ENCODE measurements around the gene POU3F4.

POU3F4 gene

GRCh38 chrX:83508006-83508405 is at the start of gene POU3F4:
TSS of gene POU3F4 (plus strand) at chrX:83508290. CDS start at chrX:83508325, 35 bp downstream.
- no peak for DNase-seq (ENCODE audit: extremely low read depth in 1 of 2, low read depth in 1 of 2)

GRCh38 chrX:83469551-83469950 is 38.5 kb upstream of the POU3F4 start:
- no peak for DNase-seq (ENCODE audit: extremely low read depth in 1 of 2, low read depth in 1 of 2)

GRCh38 chrX:83495898-83496297 is 12.2 kb upstream of the POU3F4 start:
- DNase-seq (ENCODE audit: extremely low read depth in 1 of 2, low read depth in 1 of 2): no peak

- DNase-seq (ENCODE audit: extremely low read depth in 1 of 2, low read depth in 1 of 2): no peak
Observed at GRCh38 chrX:83501003-83501402, 7.1 kb upstream of the POU3F4 start.

GRCh38 chrX:83501530-83501929 is 6.6 kb upstream of the POU3F4 start:
- DNase-seq (ENCODE audit: extremely low read depth in 1 of 2, low read depth in 1 of 2): no peak

GRCh38 chrX:83504721-83505479 is 3.2 kb upstream of the POU3F4 start:
- no peak for DNase-seq (ENCODE audit: extremely low read depth in 1 of 2, low read depth in 1 of 2)

GRCh38 chrX:83508526-83509253 is 600 bp downstream of the POU3F4 start:
- no peak for DNase-seq (ENCODE audit: extremely low read depth in 1 of 2, low read depth in 1 of 2)

- no peak for DNase-seq (ENCODE audit: extremely low read depth in 1 of 2, low read depth in 1 of 2)
Observed at GRCh38 chrX:83509254-83509801, 1.2 kb downstream of the POU3F4 start.

- DNase-seq (ENCODE audit: extremely low read depth in 1 of 2, low read depth in 1 of 2): no peak
Observed at GRCh38 chrX:83510510-83511062, 2.5 kb downstream of the POU3F4 start.

GRCh38 chrX:83511208-83511607 is 3.1 kb downstream of the POU3F4 start:
- no peak for DNase-seq (ENCODE audit: extremely low read depth in 1 of 2, low read depth in 1 of 2)

GRCh38 chrX:83512111-83512510 is 4.0 kb downstream of the POU3F4 start:
- DNase-seq (ENCODE audit: extremely low read depth in 1 of 2, low read depth in 1 of 2): no peak

GRCh38 chrX:83516597-83516996 is 8.5 kb downstream of the POU3F4 start:
- DNase-seq (ENCODE audit: extremely low read depth in 1 of 2, low read depth in 1 of 2): no peak

- DNase-seq (ENCODE audit: extremely low read depth in 1 of 2, low read depth in 1 of 2): no peak
Observed at GRCh38 chrX:83521905-83522304, 13.8 kb downstream of the POU3F4 start.

- DNase-seq (ENCODE audit: extremely low read depth in 1 of 2, low read depth in 1 of 2): no peak
Observed at GRCh38 chrX:83529950-83530349, 21.9 kb downstream of the POU3F4 start.

GRCh38 chrX:83535417-83536196 is 27.5 kb downstream of the POU3F4 start:
- DNase-seq (ENCODE audit: extremely low read depth in 1 of 2, low read depth in 1 of 2): no peak

Data from activated CD8-positive, alpha-beta memory T cell treated with anti-CD3 and anti-CD28 coated beads for 1 hour (primary cell).